GM21529 (cell line): Measurements from ENCODE around the gene ZNF346.
"Not testable (repeated sequence)": the region's sequence is repeated elsewhere in the genome, so short reads cannot be mapped to it uniquely, and the experiment has no call there.

ENCODE experiments used
- ATAC-seq: cut with Tn5 transposase; IDR thresholded peaks from one replicate; pipeline ENCODE4 v1.9.1; 2021; ENCODE audit not compliant: unreplicated experiment

The ZNF346 gene, protein sequence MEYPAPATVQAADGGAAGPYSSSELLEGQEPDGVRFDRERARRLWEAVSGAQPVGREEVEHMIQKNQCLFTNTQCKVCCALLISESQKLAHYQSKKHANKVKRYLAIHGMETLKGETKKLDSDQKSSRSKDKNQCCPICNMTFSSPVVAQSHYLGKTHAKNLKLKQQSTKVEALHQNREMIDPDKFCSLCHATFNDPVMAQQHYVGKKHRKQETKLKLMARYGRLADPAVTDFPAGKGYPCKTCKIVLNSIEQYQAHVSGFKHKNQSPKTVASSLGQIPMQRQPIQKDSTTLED

GRCh38 chr5:177022386-177023302, at the start of gene ZNF346:
Gene ZNF346, plus strand, starts transcription at chr5:177022696. Its CDS starts 43 bp downstream, at chr5:177022739.
- peak; percentile 86 for ATAC-seq

- ATAC-seq = no peak
Observed at GRCh38 chr5:176979669-176980068, 42.8 kb upstream of the ZNF346 start.

DNA sequence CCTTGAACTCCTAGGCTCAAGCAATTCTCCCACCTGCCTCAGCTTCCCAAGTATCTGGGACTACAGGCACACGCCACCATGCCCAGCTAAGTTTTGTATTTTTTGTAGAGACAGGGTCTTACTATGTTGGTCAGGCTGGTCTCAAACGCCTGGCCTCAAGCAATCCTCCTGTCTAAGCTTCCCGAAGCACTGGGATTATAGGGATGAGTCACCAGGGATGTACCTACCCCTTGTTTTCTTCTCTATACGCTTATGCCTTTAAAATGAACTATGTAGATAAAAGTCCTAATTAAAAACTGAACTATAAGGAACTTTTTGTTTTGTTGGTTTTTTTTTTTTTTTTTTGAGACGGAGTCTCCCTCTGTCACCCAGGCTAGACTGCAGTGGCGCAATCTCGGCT, 41.7 kb upstream of the ZNF346 start:
- no peak for ATAC-seq

GRCh38 chr5:176983112-176983511, 39.4 kb upstream of the ZNF346 start:
- not testable (repeated sequence) for ATAC-seq

DNA sequence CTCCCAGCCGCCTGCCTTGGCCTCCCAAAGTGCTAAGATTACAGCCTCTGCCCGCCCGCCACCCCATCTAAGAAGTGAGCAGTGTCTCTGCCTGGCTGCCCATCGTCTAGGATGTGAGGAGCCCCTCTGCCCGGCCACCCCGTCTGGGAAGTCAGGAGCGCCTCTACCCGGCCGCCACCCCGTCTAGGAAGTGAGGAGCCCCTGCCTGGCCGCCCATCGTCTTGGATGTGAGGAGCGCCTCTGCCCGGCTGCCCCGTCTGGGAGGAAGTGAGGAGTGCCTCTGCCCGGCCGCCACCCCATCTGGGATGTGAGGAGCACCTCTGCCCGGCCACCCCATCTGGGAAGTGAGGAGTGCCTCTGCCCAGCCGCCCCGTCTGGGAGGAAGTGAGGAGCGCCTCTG, 38.9 kb upstream of the ZNF346 start:
- ATAC-seq = not testable (repeated sequence)

GRCh38 chr5:176984176-176984575, 38.3 kb upstream of the ZNF346 start:
- ATAC-seq = not testable (repeated sequence)

- ATAC-seq = no peak
Observed at GRCh38 chr5:176985516-176985915, 37.0 kb upstream of the ZNF346 start.

DNA sequence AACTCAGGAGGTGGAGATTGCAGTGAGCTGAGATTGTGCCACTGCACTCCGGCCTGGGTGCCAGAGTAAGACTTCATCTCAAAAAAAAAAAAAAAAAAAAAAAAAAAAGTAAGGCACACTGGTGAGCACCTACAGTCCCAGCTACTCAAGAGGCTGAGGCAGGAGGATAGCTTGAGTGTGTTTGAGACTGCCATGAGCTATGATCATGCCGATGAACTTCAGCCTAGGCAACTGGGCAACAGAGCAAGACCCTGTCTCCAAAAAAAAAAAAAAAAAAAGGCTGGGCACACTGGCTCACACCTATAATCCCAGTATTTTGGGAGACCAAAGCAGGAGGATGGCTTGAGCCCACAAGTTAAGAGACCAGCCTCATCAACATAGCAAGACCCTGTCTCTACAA, 36.2 kb upstream of the ZNF346 start:
- ATAC-seq = no peak

GRCh38 chr5:176987583-176987982, 34.9 kb upstream of the ZNF346 start:
- ATAC-seq = no peak

DNA sequence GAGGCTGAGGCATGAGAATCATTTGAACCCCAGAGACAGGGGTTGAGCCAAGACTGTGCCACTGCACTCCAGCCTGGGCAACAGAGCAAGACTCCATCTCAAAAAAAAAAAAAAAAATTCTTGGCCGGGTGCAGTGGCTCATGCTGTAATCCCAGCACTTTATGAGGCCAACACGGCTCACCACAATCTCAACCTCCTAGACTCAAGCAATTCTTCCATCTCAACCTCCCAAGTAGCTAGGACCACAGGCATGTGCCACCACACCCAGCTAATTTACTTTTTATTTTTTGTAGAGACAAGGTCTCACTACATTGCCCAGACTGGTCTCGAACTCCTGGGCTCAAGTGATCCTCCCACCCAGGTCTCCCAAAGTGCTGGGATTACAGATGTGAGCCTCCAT, 29.4 kb upstream of the ZNF346 start:
- not testable (repeated sequence) for ATAC-seq

DNA sequence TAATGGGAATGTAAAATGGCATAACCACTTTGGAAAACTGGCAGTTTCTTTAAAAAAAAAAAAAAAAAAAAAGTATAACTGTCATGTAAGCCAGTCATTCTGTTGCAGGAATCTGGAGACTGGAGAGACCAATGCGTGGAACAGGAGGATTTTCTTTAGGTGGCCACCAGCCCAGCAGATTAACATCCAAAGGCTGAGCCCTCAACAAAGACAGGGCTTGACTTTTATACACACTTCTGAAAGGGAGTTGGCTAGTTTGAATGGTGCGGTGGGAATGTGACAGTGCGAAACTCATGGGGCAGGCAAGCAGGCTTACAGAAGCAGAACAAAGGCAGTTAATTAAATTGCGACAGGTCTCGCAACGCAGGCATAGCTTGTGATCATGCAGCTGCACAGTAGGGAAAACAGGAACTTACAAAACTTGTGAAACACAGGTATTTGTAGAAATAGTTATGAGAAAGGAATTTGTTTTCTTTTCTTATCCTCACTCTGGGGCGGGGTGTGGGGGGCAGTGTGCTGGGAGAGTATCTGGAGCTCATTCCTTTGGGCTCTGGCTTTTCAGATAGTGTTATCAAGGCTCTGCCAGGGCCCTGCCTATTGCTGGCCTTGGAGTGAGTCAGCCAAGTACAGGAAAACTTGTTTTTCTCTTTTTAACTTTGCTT, 27.9 kb upstream of the ZNF346 start:
- peak; percentile 61 for ATAC-seq

GRCh38 chr5:176995122-176995490, 27.4 kb upstream of the ZNF346 start:
- no peak for ATAC-seq

- ATAC-seq = peak; percentile 45
Observed at GRCh38 chr5:176995896-176996767, 26.4 kb upstream of the ZNF346 start.

DNA sequence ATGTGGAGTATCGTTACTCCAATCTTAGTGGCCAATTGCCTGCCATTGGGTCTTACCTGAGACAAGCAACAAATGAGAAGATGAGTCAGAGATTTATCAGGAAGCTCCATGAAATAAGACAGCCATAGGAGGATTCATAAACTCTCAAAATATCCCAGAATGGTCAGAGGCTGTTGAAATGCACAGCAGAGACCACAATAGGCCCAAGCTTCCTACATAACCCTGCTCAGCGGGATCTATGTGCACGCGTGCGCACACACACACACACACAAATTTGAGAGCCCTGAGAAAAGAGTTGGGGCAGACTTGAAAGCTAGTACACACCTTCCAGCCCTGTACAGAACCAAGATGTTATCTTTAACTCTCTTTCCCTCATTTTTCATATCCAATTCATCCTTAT, 25.7 kb upstream of the ZNF346 start:
- no peak for ATAC-seq

DNA sequence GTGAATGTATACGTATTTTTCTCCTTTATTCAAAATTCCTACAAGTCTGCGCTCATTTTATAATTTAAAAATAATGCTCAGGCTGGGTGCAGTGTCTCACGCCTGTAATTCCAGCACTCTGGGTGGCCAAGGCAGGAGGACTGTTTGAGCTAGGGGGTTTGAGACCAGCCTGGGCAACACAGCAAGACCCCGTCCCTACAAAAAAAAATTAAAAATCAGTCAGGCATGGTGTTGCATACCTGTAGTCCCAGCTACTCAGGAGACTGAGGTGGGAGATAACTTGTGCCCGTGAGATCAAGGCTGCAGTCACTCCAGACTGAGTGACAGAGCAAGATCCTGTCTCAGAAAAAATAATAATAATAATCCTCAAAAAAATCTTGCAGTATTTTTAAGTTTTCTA, 23.7 kb upstream of the ZNF346 start:
- ATAC-seq = no peak

DNA sequence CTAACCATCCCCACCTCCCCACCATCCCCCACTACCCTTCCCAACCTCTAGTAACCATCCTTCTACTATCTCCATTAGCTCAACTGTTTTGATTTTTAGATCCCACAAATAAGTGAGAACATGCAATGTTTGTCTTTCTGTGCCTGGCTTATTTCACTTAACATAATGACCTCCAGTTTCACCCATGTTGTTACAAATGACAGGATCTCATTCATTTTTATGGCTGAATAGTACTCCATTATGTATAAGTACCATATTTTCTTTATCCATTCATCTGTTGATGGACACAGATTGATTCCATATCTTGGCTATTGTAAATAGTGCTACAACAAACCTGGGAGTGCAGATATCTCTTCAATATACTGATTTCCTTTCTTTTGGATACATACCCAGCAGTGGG, 23.0 kb upstream of the ZNF346 start:
- ATAC-seq = not testable (repeated sequence)

- ATAC-seq = no peak
Observed at GRCh38 chr5:177003649-177004048, 18.8 kb upstream of the ZNF346 start.

- ATAC-seq = no peak
Observed at GRCh38 chr5:177004961-177005360, 17.5 kb upstream of the ZNF346 start.

DNA sequence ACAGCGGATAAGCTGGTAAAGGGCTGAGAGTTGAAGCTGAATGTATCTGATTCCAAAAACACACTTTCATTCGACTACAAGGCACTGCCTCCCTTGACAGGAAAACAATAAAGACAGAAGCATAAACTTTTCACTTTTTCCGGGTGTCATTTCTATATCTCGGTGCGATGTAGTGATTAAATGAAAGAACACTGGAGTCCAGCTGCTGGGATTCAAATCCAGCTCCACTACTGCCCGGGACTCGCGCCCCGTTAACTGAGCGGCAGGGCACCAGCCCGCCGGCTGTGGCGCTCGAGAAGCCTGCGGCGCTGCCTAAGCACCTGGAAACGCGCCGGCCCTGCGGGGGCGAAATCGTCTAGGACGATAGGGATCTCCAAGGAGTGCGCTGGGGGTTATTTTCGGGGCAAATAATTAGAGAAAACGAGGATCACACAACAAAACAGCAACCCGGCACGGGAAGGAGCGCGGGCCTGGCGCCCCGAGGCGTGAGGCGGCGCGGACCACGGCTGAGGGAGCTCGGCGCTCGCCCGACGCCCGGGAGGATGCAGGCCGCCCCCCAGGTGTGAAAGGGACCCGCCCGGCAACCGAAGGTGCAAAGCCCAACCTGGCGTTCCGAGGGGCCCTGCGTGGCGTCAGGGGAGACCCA, 16.8 kb upstream of the ZNF346 start:
- peak; percentile 58 for ATAC-seq
